Activated CD4-positive, alpha-beta T cell treated with anti-CD3 and anti-CD28 coated beads, Interleukin-2, amount 50 U/mL, for 48 hours (primary cell): ENCODE data around the gene PCED1B.
"Not testable (repeated sequence)": the region's sequence is repeated elsewhere in the genome, so short reads cannot be mapped to it uniquely, and the experiment has no call there.

Experiments used
- DNase-seq, 2 experiments: peaks; one replicate each; pipeline ENCODE4 v3.0.0-alpha.2; 2020

PCED1B gene

DNA sequence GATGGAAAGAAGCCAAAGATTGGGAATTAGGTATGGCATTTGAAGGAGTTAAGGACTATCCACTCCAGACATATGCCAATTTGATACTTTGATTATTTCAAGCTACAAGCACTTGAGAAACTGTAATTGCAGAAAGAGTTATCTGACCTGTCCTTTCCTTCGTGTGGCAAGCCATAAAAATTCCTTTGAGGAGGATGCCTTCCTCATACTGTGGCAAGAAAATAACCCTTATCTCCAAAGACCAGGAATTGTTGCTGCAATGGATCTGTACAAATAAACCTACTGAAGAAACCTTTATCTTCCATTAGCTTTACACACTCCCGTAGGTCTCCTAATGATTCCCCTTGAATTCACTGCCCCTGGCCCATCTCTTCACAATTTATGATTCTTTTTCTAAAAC is 165.4 kb downstream of the PCED1B start:
- DNase-seq: no peak

DNA sequence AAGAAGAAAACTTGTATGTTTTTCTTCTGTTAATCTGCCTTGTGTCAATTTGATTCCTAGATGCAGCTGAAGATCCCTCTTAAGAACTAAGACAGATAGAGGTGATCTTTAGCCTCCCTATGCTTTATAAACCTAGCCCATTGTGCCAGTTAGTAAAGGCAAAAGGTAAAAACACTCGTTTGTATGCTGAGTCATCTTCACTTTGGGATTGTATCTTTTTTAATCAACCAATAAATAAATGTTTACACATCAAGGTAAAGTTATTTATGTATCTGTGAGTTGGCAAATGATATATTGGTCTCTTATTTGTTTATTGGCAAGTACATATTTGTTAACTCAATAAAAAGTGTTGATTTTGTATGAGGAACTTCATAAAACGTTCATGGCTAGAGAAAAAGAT is 166.2 kb downstream of the PCED1B start:
- no peak for DNase-seq

DNA sequence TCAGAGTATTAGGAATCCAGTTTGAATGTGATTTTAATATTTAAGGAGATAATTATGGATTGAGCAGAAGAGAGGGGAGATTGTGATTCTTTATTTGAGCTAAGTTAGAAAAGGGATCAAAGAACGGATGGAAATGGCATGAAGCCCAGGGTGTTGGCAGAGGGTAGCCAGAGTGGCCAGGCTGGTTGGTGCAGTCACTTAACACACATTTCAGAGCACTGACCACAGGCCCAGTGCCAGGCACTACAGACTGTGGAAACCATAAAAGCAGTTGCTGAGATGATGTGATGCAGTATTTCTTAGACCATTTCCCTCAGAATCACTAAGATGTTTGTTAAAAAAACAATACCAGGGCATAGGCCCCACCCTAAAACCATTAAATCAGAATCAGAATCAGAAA is 168.0 kb downstream of the PCED1B start:
- DNase-seq: no peak

DNA sequence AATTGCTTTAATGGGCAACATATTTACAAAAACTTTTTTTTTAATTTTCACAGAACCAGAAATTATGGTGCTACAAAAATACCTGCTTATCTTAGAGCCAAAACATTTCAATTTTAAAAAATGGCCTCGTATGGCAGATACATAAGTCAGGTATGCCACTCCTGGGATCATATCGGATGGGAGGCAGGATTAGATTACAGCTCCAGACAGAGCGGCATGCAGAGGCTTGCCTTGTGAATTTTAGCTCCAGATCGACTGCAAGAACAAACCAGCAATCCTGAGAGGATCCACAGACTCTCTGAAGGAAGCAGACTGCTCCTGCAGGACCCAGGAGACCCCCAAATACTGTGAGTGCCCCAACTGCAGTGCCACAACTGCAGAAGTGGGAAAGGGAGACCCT is 169.7 kb downstream of the PCED1B start:
- DNase-seq: no peak

DNA sequence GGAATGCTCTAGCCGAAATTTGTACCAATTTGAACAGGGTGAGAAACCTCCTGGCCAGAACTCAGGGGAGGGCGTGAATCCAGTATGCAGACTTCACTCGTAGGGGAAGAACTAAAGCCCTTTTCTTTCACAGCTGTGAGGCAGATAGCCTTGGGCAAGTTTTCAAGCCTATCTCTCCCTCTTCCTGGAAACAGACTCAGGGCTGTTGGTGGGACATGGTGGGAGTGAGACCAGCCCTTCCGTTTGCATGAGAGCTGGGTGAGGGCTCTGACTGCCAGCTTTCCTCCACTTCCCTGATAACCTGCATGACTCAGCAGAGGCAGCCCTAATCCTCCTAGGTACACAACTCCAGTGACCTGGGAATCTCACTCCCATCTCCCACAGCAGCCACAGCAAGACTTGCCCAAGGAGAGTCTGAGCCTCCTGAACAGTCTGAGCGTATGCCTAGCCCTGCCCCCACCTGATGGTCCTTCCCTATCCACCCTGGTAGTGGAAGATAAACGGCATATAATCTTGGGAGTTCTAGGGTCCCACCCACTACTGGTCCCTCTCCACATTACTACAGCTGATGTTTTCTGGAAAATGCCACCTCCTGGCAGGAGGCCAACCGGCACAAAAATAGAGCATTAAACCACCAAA is 170.4 kb downstream of the PCED1B start:
- DNase-seq: no peak

DNA sequence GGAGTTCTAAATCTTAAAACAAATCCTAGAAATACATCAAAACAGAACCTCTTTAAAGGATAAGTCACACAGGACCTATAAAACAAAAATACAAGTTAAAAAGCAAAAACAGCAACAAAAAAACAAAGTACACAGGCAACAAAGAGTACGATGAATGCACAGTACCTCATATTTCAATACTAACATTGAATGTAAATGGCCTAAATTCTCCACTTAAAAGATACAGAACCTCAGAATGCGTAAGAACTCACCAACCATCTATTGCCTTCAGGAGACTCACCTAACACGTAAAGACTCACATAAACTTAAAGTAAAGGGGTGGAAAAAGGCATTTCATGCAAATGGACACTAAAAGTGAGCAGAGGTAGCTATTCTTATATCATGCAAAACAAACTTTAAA is 172.5 kb downstream of the PCED1B start:
- DNase-seq: no peak

DNA sequence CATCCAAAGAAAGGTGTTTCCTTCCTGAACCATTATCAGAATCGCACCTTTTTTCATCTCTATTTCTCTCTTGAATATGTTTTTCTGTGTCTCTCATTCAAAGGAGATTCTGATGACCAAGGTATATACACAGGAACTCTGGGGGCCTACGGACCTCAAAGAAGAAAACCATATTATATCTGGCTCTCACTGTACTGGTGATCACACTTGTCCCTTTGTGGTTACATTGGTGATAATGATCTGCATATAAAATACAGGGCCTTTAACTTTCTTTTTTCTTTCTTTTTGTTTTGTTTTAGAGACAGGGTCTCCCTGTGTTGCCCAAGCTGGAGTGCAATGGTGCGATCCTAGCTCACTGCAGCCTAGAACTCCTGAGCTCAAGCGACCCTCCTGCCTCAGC is 185.5 kb downstream of the PCED1B start:
- DNase-seq: no peak

DNA sequence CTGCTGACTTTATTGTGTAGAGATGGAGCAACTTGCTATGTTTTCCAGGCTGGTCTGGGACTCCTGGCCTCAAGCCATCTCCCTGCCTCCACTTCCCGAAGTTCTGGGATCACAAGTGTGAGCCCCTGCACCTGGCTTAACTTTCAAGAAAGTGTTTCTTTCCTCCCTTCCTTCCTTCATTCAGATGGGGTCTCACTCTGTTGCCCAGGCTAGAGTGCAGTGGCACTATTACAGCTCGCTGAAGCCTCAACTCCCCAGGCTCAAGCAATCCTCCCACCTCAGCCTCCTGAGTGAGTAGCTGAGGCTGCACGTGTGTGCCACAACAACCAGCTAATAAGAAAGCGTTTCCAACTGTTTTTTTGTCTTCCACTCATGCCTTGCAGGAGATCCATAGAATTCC is 186.0 kb downstream of the PCED1B start:
- no peak for DNase-seq

DNA sequence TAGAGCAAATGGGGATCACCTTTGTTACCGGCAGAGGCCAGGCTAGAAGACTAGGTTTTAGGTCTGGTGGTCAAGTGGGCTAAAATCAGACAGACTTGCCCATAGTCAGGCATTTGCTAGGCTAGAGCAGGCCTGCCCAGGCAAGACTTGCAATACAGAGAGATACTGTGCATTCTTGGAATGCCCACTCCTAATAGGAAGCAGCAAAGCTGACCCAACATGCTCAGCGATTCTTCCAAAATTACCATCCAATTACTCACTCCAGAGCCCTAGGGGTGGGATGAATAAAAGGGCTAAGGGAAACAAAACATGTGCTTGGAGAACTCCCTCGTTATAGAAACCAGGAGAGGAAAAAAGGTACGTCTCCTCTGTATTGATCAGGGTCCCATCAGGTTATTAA is 188.2 kb downstream of the PCED1B start:
- no peak for DNase-seq

DNA sequence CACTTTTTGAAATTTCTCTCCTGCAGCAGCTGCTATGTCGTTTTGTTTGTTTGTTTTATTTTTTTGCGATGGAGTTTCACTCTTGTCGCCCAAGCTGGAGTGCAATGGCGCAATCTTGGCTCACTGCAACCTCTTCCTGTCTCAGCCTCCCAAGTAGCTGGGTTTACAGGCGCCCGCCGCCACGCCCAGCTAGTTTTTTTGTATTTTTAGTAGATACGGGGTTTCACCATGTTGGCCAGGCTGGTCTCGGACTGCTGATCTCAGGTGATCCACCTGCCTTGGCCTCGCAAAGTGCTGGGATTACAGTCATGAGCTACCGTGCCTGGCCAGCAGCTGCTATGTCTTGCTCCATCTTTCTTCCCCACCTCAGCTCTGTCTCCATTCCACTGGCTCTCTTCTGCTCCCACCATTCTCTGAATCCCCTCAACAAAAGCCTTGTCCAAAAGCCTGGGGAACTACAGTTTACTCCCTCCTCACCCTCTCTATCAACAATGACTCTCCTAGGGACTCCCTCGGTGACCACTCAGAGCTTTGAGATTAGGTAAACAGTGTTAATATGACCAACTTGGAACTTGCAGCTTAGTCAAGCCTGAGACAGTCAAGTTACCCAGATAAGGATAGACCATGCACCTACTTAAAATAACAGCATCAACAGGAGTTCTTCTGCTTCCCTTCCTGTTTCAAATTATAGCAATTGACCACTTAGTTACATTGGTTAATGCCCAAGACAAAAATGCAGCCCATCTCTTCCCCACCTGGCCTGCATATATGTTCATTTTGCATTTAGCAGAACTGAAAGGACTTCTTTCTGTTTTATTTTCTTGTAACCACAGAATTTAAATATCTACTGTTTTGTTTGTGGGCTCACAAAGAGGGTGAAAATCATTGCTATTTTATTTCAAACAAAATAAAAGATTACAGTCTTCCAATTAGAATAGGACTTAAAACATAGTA is 189.4 kb downstream of the PCED1B start:
- no peak for DNase-seq

DNA sequence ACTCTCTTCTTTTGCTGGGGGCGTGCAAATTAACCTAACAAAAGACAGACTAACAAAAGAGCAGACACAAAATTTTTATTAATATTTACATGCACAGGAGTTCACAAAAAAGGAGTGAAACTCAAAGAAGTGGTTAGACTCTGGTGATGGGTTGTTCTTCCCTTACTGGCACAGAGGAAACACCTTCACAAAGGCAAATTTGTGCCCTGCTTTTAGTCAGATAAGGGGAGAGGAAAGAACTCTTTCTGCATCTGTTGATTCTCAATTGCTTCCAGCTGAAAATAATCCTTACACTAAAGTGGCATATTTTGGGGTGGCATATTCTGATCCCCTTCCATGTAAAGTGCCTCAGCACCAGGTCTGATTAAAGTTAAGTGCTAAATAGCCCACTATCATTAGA is 190.5 kb downstream of the PCED1B start:
- DNase-seq: no peak

DNA sequence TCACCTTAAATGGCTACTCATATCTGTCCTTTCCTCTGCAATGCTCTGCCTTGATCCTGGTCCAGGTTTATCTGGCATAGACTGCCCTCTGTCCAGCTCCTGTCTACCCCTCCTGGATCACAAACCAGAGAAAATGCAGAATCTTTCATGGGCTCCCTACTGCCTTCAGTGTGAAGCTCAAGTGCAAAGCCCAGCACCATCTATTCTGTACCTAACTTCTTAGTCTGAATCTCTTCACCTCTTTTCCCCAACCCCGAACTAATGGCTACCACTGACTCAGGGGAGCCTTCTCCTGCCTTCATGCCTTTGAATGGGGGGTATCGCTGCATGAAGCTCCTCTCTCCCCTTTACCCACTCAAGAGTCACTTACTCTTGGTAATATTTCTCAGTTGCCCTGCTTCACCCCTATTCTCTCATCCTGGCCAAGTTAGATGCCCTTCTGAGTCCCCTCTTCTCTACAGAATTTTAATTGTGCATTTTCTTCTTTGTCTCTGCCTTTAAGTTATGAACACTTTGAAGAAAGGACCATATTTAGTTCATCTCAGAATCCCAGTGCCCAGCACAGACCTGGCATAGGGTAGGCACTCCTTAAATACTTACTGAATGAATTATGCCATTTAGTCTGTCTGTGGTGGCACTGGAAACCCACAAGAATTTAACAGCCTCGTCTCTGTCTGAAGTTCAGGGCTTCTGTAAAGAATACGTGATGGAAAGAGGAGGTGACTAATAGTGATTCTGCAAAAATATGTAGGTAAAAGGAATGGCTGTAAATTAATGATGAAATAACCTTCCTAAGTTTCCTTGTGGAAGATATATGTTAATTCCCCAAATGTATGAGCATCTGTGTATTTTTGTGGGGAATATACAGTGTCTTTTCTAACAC is 191.6 kb downstream of the PCED1B start:
- no peak for DNase-seq

DNA sequence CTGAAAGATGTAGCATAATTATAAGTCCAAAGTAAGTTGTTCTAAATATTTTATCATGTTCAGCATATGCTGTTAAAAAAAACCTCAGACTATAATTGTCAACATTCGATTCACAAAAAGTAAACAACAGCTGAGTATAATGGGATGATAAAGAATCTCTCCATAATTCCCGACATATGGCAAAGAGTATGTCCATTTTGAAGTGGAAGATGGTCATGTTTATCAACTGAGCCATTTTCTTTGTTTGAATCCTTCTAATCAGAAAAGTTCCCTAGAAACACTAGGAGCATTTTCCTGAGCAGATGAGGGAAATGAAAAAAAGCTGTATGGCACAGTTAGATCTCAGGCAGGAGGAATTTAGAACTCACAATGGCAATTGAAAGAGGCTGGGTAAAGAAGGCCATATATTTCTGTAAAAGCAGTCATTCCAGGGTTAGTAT is 192.4 kb downstream of the PCED1B start:
- DNase-seq: no peak

DNA sequence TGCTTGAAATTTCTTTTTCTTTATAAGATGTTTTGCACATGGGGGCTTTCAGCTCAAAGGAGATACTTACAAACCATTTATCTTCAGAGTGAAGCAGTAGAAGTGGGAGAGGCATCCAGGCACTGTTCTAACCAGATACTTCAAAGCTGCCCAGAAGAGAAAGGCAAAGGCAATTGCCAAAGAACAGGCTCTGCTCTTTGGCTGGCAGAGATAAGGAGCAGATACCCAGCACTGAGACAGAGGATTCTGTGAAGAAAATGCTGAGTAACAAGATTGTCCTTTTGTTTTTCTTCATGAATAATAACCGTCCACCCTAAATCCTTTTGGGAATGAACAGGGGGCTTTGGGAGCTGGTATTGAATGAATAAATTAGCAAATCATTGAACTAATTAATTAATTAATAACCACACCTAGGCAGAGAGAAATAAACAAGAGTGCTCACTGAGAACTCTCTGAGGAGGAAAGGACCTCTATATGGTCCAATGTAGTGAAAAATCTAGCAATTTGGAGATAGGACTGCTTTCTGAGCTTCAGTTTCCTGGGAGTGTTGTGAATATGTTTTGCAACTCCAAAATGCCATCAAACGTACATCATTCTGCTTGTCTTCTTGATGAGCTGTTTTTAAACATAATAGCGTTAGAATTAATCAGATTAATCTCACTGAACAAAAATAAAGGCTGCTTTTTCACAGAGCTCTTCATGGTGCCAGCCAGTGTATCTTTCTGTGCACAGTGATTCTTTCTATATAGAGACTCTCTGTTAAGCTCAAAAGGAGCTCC is 193.2 kb downstream of the PCED1B start:
- no peak for DNase-seq

DNA sequence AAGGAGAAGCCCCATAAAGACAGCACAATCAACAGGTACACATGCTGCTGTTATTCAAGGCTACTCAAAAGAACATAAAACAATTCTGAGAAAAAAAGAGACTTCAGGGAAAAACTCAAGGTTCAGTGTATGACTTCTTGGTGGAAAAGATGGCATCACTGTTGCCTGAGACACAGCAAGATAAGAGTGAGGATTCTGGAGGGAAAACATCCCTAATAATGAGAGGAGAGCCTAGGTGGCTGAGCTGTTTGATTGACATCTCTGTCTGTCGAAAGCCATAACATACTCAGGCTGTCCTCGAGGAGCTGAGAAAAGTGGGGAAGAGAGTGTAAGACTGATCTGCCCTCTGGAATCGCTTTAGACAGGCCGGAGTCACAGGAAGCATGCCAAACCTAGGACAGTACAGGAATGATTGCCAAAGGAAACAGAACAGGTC is 193.8 kb downstream of the PCED1B start:
- no peak for DNase-seq

DNA sequence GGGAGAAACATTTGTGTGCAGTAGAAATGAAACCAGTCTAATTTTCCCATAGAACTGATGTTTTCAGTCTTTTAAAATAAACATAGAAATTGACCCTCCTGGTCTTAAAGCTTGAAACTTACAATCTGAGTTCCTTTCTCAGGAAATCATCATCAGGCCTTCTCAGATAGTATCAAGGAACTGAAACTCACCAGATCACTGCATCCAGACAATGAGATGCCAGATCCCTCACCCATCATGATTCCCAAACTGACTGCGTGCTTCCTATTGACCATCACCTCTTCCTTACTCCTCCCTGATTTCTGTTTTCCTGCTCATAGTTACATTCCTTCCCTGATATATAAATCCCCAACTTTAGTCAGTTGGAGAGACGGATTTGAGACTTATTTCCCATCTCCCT is 195.3 kb downstream of the PCED1B start:
- DNase-seq: no peak

DNA sequence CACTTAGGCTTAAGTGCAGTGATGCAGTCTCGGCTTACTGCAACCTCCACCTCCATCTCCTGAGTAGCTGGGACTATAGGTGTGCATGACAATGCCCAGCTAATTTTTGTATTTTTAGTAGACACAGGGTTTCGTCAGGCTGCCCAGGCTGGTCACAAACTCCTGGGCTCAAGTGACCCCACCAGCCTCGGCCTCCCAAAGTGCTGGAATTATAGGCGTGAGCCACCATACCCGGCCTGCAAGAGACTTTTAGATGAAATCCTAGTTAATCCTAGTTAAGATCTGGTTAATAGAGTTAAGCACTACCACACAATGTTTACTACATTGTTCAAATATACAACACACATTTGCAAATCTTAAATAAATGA is 196.8 kb downstream of the PCED1B start:
- DNase-seq: no peak

DNA sequence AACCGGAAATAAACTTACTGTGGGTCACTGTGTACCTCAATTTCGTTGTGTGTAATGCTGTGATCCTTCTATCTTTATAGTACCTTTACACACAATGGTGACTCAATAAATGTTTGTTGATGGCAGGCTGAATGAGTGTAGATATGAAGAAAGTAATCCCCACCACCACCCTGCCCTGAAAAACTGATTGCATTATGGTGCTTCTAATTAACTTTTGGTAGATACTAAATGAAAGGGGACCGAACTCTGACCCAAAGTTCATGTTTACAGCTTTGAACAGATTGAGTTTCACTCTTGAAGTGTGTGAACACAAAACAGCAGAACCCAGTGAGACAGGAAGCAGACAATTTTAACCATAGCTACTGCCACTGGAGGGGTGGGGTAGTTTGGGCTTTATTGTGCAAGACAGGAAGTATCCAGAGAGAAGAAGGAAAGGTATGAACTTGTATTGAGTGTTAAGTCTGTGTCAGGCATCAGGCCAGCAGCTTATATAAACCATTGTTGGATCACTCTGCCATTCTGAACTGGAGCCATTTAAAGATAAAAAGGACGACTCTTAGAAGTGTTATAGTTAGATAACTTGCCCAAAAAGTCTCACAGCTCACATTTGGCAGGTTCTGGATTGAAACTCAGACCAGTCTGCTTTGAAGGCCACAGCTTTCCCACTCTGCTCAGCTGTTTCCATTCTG is 197.3 kb downstream of the PCED1B start:
- DNase-seq: peak; percentile 36 to 53

DNA sequence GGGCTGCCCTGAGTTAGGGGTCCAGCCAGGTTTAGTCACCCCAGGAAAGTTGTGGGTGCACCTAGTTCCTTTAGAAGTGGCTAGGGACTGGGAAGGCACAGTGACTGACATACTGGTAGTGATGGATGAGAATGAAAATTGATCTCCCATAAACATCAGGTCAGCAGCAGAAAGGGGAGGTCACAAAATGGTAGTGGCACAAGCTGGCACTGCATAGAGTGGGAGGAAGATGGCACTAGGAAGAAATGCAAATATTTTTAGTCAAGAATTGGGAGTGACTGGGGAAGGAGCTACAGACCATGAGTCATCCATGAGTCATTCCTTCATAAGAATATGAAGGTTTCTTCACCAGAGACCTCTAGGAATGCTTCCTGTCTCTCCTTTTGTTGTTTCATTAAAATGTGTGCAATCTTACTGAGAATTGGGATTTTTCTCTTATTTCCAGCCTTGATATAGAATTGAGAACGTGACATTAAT is 198.6 kb downstream of the PCED1B start:
- peak in 1 of 2 experiments; percentile 39 for DNase-seq

DNA sequence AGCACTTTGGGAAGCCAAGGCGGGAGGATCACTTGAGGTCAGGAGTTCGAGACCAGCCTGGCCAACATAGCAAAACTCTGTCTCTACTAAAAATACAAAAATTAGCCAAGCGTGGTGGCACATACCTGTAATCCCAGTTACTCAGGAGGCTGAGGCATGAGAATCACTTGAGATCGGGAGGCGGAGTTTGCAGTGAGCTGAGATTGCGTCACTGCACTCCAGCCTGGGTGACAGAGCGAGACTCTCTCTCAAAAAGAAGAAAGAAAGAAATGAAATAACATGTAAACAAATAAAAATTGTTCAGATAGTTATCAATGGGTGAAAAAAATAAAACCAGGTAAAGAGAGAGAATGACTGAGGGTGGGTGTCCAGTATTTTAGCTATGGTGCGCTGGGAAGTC is 200.3 kb downstream of the PCED1B start:
- not testable (repeated sequence) for DNase-seq

DNA sequence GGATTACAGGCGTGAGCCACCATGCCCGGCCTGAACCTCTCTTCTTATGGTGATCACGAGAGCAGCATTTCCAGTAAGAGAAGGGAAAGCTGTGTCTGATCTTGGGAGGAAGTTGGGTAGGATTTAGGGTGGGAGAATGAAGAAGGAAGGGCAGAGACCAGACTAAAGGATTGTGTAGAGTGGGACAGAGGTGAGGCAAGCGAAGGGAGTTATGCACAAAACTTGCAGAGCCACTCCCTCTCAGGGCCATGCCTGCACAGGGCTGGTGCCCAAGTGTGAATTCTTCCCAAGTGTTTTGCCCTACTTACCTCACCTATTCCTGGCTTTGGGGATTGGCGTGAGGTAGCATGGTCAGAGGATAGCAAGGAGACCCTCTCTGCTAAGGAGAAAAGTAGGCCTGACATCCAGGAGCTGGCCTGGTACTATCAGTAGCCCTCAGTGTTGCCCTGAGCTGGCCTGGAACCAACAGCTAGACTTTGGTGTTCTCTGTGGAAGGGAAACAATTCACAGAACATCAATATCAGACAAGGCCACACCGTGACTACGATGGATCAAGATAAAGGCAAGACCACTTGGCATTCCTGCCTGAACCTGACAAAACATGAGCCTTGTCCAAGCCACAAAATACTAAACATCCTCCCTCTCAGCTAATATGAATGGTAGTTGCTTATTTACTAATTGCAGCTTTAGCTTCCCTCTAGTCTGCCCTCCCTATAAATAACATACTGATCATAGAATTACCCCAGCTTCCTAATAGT is 201.3 kb downstream of the PCED1B start:
- DNase-seq: no peak
